Breast epithelium (tissue), 3 donors: ENCODE results near the gene DPY19L2.
"Not testable (repeated sequence)": the region's sequence is repeated elsewhere in the genome, so short reads cannot be mapped to it uniquely, and the experiment has no call there.

Source experiments
- CTCF ChIP-seq, 3 donors: fragments of 450-650 bp; IDR thresholded peaks; one replicate each; pipeline ENCODE4 v1.5.1; 2016 to 2017; ENCODE audit warnings: antibody characterized with exemption in 3 of 3, mild to moderate bottlenecking in 3 of 3, moderate library complexity in 3 of 3
- POLR2AphosphoS5 ChIP-seq, 3 donors: sonication (generic); formaldehyde crosslinking; IDR thresholded peaks; one replicate each; pipeline ENCODE4 v1.6.1; 2017; ENCODE audit warnings: antibody characterized with exemption in 3 of 3

DNA sequence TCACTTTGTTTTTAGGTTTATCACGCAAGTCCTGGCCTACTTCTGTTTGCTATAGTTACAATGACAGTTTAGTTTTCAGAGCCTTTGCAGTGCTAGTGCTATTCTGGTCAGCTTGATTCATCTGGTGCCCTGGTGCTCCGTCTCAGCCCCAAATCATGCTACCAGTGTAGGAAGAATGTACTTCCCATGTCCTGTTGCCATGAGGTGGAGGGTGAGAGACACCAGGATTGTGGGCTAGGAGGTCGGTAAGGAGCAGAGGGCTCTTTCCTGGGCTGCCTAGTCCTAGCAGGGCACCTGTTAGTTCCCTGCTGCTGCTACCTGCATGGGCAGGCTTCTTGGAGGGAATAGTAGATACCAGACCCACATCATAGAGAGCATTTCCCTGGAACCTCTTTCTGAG, 63.3 kb downstream of the DPY19L2 start:
- not testable (repeated sequence) for TF ChIP-seq CTCF, POLR2AphosphoS5 (IDR thresholded peaks at IDR 0.05)
